Panc1 (cell line): ENCODE measurements around the gene ANKMY2. TPM values are rescaled to one million over a fixed set of nuclear protein-coding genes. Genes with fewer than 3 reads are reported as not detected.

Experiments used
- ATAC-seq: fragments of 200-7000 bp; cut with Tn5 transposase; 2 replicates; pipeline ENCODE4 v1.9.1; 2020; ENCODE audit warnings: mild to moderate bottlenecking, moderate library complexity
- BruUV-seq: library from RNA; stranded (reverse); fragments of 400-500 nt; replicated peaks from 2 replicates; lab custom pipeline; 2021; lab: Mats Ljungman, UMichigan
- CTCF ChIA-PET: fragments of 300-600 bp; sonication (Branson Sonifier 250); formaldehyde crosslinking; loops from one replicate; lab custom pipeline; 2022; ENCODE audit warnings: antibody characterized with exemption; lab: Charles Lee
- POLR2A ChIA-PET: fragments of 300-600 bp; sonication (Branson Sonifier 250); formaldehyde crosslinking; loops from one replicate; lab custom pipeline; 2022; ENCODE audit warnings: antibody characterized with exemption; lab: Charles Lee
- DNase-seq: peaks from one replicate; pipeline ENCODE4 v3.0.0-alpha.2; 2010; ENCODE audit warnings: low read depth, low spot score
- H3K27ac ChIP-seq: 2 replicates; pipeline ENCODE4 v1.5.1; 2011; ENCODE audit warnings: mild to moderate bottlenecking, low read length, inconsistent platforms
- H3K27me3 ChIP-seq: fragments of 200-500 bp; sonication (Bioruptor generic); 2 replicates; pipeline ENCODE4 v1.6.0; 2014; ENCODE audit warnings: low read length, inconsistent platforms; ENCODE audit not compliant: control insufficient read depth, insufficient read depth
- H3K36me3 ChIP-seq: fragments of 200-500 bp; sonication (Bioruptor generic); 2 replicates; pipeline ENCODE4 v1.5.1; 2014; ENCODE audit warnings: inconsistent platforms, mild to moderate bottlenecking, low read length, moderate library complexity; ENCODE audit not compliant: control insufficient read depth, insufficient read depth
- H3K4me1 ChIP-seq: 2 replicates; pipeline ENCODE4 v1.5.1; 2011; ENCODE audit warnings: inconsistent platforms, mild to moderate bottlenecking, low read length, moderate library complexity; ENCODE audit not compliant: control insufficient read depth, insufficient read depth
- H3K4me3 ChIP-seq, 2 experiments: 2 replicates each; pipeline ENCODE4 v1.5.1; 2011 to 2012; ENCODE audit warnings: low read depth in 2 of 2, low read length in 2 of 2, mild to moderate bottlenecking in 2 of 2, inconsistent platforms in 1 of 2, moderate library complexity in 1 of 2
- H3K9me3 ChIP-seq: fragments of 200-500 bp; sonication (Bioruptor generic); 2 replicates; pipeline ENCODE4 v1.5.1; 2014; ENCODE audit warnings: low read depth, mild to moderate bottlenecking, inconsistent platforms, low read length, moderate library complexity; ENCODE audit not compliant: control insufficient read depth, insufficient read depth
- POLR2AphosphoS5 ChIP-seq: IDR thresholded peaks from 2 replicates; pipeline ENCODE4 v1.6.1; 2012; ENCODE audit warnings: mild to moderate bottlenecking, low read depth, low read length, moderate library complexity
- SIN3A ChIP-seq: IDR thresholded peaks from 2 replicates; pipeline ENCODE4 v1.6.1; 2012; ENCODE audit warnings: low read depth, mild to moderate bottlenecking, low read length, moderate library complexity, borderline replicate concordance; ENCODE audit not compliant: insufficient read depth
- TCF7L2 ChIP-seq: IDR thresholded peaks from 2 replicates; pipeline ENCODE4 v1.6.1; 2011; ENCODE audit warnings: mild to moderate bottlenecking, low read depth, low read length, inconsistent platforms
- in situ Hi-C: cut with HindIII; loops from 2 replicates; pipeline ENCODE4 v1.10.0; 2016; ENCODE audit warnings: low sequenced_read_pairs, low pct_unique_long_range_greater_than_20kb
- intact Hi-C: fragments of 100-400 bp; cut with micrococcal nuclease; formaldehyde crosslinking; loops from one replicate; pipeline ENCODE4 v1.10.0; 2022; ENCODE audit not compliant: unreplicated experiment
- total RNA-seq: library from RNA; stranded (reverse); gene quantifications from one replicate; pipeline ENCODE4 v1.2.1, GENCODE V29; 2021; ENCODE audit not compliant: unreplicated experiment
- TF ChIP-seq, protein P1 (sequence below), 2 experiments: IDR thresholded peaks; 2 replicates each; pipeline ENCODE4 v1.6.1; 2011 to 2012; ENCODE audit warnings: low read depth in 2 of 2, control low read depth in 1 of 2, low read length in 1 of 2, mild to moderate bottlenecking in 1 of 2, moderate library complexity in 1 of 2; ENCODE audit not compliant: insufficient read depth in 1 of 2
- TF ChIP-seq, protein P2 (sequence below): fragments of 450-650 bp; IDR thresholded peaks from 2 replicates; pipeline ENCODE4 v1.5.1; 2017; ENCODE audit warnings: mild to moderate bottlenecking

Gene ANKMY2
- total RNA-seq, 1 experiment from 2014 or later, result 18.6 TPM

GRCh38 chr7:16688249-16688648 is 42.7 kb upstream of the ANKMY2 start:
- ATAC-seq (peak; percentile 30; the same call in 1 of the 2 replicates), DNase-seq (no peak)
- POLR2A ChIA-PET, result no interaction called here
- Histone ChIP-seq H3K27me3 (no peaks in the 10 kb centered on the region), H3K4me3 (no peak overlapping the region), H3K36me3 (peaks cover 37% of the 10 kb centered on the region), H3K27ac (no peak overlapping the region), H3K4me1 (no peaks in the 10 kb centered on the region), H3K9me3 (no peaks in the 10 kb centered on the region)
- BruUV-seq, result no TSS peak
- CTCF ChIA-PET, result interaction anchor here (0.6 kb wide), 1 partner anchor 63 kb away, joined by 7 read pairs; no protein-coding TSS in a partner anchor
- intact Hi-C loops, result no loop called here
- in situ Hi-C loops, result no loop called here
- TF ChIP-seq, protein P1, sequence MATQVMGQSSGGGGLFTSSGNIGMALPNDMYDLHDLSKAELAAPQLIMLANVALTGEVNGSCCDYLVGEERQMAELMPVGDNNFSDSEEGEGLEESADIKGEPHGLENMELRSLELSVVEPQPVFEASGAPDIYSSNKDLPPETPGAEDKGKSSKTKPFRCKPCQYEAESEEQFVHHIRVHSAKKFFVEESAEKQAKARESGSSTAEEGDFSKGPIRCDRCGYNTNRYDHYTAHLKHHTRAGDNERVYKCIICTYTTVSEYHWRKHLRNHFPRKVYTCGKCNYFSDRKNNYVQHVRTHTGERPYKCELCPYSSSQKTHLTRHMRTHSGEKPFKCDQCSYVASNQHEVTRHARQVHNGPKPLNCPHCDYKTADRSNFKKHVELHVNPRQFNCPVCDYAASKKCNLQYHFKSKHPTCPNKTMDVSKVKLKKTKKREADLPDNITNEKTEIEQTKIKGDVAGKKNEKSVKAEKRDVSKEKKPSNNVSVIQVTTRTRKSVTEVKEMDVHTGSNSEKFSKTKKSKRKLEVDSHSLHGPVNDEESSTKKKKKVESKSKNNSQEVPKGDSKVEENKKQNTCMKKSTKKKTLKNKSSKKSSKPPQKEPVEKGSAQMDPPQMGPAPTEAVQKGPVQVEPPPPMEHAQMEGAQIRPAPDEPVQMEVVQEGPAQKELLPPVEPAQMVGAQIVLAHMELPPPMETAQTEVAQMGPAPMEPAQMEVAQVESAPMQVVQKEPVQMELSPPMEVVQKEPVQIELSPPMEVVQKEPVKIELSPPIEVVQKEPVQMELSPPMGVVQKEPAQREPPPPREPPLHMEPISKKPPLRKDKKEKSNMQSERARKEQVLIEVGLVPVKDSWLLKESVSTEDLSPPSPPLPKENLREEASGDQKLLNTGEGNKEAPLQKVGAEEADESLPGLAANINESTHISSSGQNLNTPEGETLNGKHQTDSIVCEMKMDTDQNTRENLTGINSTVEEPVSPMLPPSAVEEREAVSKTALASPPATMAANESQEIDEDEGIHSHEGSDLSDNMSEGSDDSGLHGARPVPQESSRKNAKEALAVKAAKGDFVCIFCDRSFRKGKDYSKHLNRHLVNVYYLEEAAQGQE (IDR thresholded peaks at IDR 0.05; ENCODE audit: insufficient read depth in 1 of 2, low read depth in 2 of 2, low read length in 1 of 2), result no peak
- TF ChIP-seq, protein P2, sequence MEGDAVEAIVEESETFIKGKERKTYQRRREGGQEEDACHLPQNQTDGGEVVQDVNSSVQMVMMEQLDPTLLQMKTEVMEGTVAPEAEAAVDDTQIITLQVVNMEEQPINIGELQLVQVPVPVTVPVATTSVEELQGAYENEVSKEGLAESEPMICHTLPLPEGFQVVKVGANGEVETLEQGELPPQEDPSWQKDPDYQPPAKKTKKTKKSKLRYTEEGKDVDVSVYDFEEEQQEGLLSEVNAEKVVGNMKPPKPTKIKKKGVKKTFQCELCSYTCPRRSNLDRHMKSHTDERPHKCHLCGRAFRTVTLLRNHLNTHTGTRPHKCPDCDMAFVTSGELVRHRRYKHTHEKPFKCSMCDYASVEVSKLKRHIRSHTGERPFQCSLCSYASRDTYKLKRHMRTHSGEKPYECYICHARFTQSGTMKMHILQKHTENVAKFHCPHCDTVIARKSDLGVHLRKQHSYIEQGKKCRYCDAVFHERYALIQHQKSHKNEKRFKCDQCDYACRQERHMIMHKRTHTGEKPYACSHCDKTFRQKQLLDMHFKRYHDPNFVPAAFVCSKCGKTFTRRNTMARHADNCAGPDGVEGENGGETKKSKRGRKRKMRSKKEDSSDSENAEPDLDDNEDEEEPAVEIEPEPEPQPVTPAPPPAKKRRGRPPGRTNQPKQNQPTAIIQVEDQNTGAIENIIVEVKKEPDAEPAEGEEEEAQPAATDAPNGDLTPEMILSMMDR, result 0 out of 2 replicates have a peak, but pooled peaks have one; percentile 6

- no peaks in the 10 kb centered on the region for H3K4me1 ChIP-seq
- BruUV-seq, result no TSS peak
- intact Hi-C loops (no loop called here), in situ Hi-C loops (no loop called here)
- POLR2A ChIA-PET, result no interaction called here
- no peaks in the 10 kb centered on the region for H3K27me3 ChIP-seq
- no peaks in the 10 kb centered on the region for H3K9me3 ChIP-seq
- TF ChIP-seq TCF7L2 (no peak), SIN3A (no peak), POLR2AphosphoS5 (no peak)
- TF ChIP-seq, protein P1 (IDR thresholded peaks at IDR 0.05; ENCODE audit: insufficient read depth in 1 of 2, low read depth in 2 of 2, low read length in 1 of 2), result no peak
- TF ChIP-seq, protein P2, result no peak
- DNase-seq (no peak), ATAC-seq (no peak)
- CTCF ChIA-PET, result no interaction called here
- no peak overlapping the region for H3K27ac ChIP-seq
- peaks cover 48% of the 10 kb centered on the region for H3K36me3 ChIP-seq
- no peak overlapping the region for H3K4me3 ChIP-seq
Measured at GRCh38 chr7:16685535-16685934, 40.0 kb upstream of the ANKMY2 start.
